ENCODE data around the gene EDEM1. TPM values are rescaled to one million over a fixed set of nuclear protein-coding genes. Genes with fewer than 3 reads are reported as not detected.

The EDEM1 gene
- total and polyA plus RNA-seq, 10 of the 15 experiments (the other 5 are each of a cell fraction or from before 2014, with no cell fraction given), result 18.9 to 138 (median 57.5) TPM

- no peak for TF ChIP-seq KLF5 (IDR thresholded peaks at IDR 0.05; ENCODE audit: partially characterized antibody)
- peak; percentile 68; the same call in 1 of the 2 replicates for TF ChIP-seq FOXM1 (IDR thresholded peaks at IDR 0.05; ENCODE audit: low read depth, low read length)
- TF ChIP-seq BACH1 (IDR thresholded peaks at IDR 0.05; ENCODE audit: borderline replicate concordance), result peak; percentile 53; the same call in 1 of the 2 replicates
- TF ChIP-seq SIN3A (IDR thresholded peaks at IDR 0.05; ENCODE audit: low read depth, low read length), result no peak
- TF ChIP-seq YY1 (IDR thresholded peaks at IDR 0.05; ENCODE audit: low read depth, low read length), result no peak
- no peak for TF ChIP-seq SUPT20H (IDR thresholded peaks at IDR 0.05; ENCODE audit: borderline replicate concordance, control insufficient read depth, low read depth, low read length)
- no peak for TF ChIP-seq SREBF1 (IDR thresholded peaks at IDR 0.05; ENCODE audit: low read length)
- no peak for TF ChIP-seq ESRRA (IDR thresholded peaks at IDR 0.05; ENCODE audit: low read length)
- TF ChIP-seq MLLT1 (IDR thresholded peaks at IDR 0.05), result 0 out of 2 replicates have a peak, but pooled peaks have one; percentile 19
- no peak for TF ChIP-seq SRF (IDR thresholded peaks at IDR 0.05; ENCODE audit: low read depth in 2 of 2, low read length in 2 of 2)
- TF ChIP-seq MYB (IDR thresholded peaks at IDR 0.05; ENCODE audit: borderline replicate concordance, low read depth, low read length), result no peak
- TF ChIP-seq, protein P1, sequence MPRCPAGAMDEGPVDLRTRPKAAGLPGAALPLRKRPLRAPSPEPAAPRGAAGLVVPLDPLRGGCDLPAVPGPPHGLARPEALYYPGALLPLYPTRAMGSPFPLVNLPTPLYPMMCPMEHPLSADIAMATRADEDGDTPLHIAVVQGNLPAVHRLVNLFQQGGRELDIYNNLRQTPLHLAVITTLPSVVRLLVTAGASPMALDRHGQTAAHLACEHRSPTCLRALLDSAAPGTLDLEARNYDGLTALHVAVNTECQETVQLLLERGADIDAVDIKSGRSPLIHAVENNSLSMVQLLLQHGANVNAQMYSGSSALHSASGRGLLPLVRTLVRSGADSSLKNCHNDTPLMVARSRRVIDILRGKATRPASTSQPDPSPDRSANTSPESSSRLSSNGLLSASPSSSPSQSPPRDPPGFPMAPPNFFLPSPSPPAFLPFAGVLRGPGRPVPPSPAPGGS (IDR thresholded peaks at IDR 0.05; ENCODE audit: borderline replicate concordance, insufficient read depth, low read depth, low read length, poor library complexity, severe bottlenecking), result no peak
- TF ChIP-seq STAT1 (conservative IDR thresholded peaks at IDR 0.05), result no peak
- peak; percentile 46; the same call in 1 of the 2 replicates for TF ChIP-seq CHD2 (IDR thresholded peaks at IDR 0.05; ENCODE audit: borderline replicate concordance, low read depth, low read length)
- TF ChIP-seq ZNF687 (IDR thresholded peaks at IDR 0.05), result peak; percentile 84; the same call in 1 of the 2 replicates
- TF ChIP-seq HDAC2 (IDR thresholded peaks at IDR 0.05), result no peak
- no peak for TF ChIP-seq ZSCAN29 (IDR thresholded peaks at IDR 0.05)
- no peak for TF ChIP-seq ZBED1 (IDR thresholded peaks at IDR 0.05; ENCODE audit: borderline replicate concordance)
These were observed 11.7 kb downstream of the EDEM1 start (continued) for GRCh38 chr3:5198986-5199731.

Data from GM12878 (cell line).